ENCODE results near the gene ZC3H12D.
"Not testable (repeated sequence)": the region's sequence is repeated elsewhere in the genome, so short reads cannot be mapped to it uniquely, and the experiment has no call there.

ZC3H12D gene

DNA sequence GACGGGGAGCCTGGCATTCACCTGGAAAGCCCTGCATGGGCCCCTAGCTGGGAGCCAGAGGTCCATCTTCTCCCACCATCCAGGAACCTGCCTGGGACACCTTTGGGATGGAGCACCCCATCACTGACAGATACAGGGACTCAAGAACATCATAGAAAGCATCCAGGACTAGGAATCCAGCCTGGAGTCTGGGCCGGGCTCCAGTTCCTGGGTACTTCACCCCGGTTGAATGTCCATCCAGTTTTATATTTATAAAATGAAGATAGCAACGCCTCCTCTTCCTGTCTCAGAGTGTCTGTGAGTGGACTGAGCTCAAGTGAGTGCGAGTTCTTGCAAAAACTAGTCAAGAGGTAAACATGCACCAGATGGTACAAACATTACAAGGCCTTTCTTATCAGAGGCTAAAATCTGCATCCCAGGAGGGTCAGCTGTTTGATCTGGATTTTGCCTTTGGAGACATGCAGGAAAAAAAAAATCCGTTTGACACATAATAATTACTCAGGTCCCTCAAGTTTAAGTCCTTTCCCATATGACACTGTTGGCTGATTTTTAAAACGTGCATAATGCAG lies 27.4 kb downstream of the ZC3H12D start:
- DNase-seq: no peak

DNA sequence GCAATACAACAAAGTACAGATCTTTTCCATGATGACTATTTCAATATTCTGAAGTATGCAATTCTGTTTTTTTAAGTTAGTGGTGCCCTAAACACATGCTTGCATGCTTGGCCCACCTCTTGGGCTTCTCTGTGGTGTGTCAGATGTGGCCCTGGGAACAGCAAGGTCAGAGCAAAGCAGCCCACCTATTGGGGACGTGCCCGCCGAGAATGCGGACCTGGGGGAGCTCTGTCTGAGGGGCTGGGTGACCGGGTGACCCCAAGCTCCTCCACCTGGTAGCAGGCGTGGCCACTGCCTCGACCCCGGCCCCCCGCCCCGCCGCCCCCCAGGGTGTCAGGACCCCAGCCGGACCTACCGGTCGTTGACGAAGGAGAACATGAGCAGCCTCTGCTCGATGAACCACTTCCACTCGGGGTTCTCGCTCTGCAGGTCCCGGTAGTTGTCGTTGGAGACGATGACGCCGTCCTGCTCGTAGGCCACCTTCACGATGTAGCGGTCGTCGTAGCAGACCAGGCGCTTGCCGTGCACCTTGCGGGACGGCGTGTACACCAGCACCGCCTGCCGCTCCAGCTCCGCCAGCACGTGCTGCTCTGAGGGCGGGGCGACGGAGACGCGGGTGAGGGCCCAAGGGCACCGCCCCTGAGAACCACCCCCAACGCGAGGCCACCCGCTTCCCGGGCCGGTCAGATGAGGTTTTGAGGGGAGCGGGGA lies 28.3 kb downstream of the ZC3H12D start:
- no peak for DNase-seq

DNA sequence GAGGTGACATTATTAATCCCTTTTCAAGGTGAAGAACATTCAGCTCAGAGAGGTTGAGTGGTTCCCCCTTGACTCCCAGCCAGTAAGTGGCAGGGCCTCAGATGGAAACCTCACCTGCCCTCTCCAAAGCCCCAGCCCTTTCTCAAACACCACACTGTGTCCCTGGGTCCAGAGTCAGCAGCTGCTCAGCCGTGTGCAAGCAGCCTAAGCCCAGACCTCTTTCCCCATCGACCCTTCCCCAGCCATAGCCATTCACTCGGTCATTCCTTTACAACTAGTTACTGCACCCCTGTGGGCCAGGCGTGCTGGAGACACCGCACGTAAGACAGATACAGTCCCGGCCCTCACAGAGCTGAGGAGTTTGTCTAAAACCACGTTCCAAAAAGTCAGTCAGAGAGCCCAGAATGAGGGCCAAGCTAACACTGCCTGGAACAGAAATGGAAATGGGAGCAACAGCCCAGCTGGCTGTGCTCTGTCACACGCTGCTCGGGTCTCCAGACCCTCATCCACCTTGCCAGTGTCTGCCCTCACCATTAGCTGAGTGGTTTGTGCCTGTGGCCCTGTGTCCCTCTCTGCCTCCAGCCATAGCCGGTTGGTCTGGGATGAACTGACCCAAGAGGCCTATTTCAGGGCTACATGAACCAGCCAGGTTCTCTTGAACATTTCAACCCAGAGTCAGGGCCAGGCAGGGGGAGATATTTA lies 29.6 kb downstream of the ZC3H12D start:
- DNase-seq: no peak

DNA sequence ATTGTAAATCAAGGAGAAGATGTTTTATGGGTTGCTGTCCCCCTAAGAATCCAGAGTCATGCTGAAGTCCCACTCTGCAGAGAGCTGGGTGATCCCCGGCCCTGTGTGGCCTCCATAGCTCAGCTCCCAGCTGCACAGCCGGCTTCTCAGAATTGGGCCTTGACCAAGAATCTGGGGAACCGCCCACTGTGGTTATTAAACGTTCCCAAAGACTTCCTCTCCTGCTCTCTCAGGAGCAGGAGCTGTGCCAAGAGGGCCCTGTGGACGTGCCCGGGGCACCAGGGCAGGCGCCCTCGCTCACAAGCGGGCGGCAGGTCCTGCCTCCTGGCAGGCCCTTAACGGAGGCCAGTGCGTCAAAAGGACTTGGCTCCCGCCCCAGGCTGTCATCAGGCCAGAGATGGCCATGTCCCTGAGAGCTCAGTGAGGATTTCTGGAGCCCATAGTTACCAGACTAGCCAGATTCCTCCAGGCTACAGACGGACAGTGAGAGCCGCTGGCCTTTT lies 30.4 kb downstream of the ZC3H12D start:
- DNase-seq: peak; percentile 58

DNA sequence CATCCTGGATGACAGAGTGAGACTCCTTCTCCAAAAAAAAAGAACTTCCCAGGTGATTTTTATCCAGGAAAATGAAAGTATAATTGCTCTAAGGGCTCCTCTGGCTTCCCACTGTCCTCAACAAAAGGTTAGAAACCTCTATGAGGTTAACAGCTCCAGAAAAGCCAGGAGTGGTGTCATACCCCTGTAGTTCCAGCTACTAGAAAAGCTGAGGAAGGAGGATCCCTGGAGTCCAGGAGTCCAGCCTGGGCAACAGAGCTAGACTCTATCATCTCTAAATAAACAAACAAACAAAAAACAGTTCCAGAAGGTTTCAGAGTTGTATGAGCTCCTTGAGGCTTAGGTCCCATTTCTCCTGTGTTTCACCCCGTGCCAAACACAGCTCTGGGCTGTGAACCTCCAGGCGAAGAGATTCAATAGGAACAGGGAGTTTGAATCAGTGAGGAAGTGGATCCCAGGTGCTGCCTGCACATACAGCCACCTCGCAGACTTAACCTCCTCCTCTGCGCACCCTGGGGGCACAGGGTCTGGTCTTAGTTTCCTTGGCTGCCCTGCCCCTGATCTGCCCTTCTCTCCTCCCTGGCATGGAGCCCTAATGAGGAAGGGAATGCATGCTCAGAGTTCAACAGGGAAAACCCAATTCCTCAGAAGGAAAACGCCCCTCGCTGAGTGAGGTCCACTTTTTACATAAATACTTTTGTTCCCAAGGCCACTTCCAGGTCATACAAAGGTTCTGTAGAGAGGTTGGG lies 31.0 kb downstream of the ZC3H12D start:
- no peak for DNase-seq

DNA sequence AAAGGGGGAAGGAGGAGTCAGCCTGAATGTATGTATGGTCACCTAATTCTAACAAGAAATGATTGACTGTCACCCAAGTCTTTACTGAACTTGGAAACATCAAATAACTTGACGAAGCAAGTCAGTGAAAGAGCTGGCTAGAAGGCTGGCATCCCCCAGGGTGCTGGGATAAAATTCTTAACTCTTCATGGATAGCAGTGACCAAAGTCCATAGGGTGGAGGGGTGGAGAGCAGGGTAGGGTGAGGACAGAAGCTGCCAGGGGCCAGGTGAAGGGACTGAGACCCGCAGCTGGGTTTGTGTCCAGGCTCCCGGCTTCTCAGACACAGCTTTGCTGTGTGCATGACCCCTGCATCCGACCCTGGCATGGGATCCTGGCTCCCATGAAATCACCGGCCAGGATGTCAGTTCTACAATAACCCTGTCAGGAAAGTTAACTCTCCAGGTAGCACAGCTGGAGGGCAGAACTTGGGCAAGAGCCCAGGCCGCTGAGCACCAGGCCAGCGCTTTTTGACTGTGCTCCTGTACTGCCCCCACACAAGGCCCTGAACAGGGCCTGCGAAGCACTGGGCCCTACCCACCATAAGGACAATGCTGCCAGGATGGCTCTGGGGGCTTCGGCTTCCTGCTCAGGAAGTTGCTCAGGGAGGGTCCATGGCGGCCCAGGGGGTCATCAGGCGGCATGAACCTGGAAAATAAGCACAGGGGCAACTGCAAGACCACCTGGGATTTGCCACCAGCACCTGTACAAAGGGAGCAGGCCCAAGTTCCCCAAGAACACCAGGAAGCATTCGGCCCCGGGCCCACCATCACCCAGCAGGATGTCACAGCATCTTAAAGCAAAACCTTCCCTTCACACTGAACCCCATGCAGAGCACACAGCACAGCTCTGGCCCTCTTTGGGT lies 32.5 kb downstream of the ZC3H12D start:
- no peak for DNase-seq

DNA sequence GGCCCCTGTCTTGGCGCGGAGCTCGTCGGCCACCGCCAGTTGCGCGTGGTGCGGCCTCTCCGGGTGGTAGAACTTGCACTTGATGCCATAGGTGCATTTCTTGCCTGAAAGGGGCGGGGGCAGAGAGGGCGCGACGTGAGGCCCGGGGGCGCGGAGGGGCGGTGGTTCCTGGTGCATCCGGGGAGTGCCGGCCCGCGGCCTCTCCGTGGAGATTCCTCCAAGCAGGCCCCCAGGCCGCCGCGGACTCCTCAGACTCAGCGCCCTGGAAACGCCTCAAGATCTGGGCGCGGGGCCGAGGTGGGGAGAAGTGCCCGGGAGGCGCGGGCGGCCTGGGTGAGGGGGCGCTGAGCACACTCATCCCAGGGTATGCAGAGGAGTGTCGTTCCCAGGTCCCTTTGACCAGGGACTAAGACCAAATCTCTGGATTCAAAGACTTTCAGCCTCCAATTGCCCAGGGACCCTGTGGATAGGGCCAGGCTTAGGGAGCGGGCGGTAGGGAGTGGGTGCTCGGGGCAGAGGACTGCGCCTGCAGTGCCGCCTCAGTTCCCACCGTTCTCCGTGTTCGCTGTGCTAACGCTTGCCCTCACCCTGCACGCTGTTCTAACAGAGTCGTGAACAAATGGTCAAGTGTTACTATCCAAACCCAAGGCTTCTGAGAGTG lies 33.3 kb downstream of the ZC3H12D start:
- no peak for DNase-seq

DNA sequence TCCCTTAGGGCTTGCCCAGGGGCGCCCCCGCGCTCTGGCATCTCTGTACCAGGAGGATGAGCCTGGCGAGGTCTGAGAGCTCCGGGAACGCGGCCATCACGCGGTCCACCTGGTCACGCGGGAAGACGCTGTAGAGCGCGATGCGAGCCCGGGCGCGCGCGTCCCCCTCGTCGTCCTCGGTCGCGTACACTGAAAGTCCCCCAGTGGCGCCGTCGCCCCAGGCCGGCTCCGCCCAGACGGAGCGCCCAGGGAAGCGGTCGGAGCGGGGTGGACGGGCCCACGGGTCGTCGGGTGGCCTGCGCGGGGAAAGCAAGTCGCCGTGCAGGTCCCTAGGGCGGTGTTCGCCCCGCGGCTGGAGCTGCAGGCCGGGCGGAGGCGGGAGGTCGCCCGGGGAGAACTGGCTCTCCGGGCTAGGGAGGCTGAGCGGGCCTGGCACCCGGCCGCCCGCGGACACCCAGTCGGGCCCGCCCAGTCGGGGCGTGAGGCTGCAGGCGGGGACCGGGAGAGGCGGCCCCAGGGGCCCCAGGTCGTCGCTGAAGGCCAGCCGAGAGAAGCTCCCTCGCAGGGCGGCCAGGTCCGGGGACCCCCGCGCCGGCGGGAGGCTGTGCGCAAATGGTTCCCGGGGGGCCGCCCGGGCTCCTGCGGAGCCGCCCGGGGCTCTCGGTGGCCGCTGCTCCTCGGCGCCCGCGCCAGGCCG lies 34.0 kb downstream of the ZC3H12D start:
- DNase-seq: no peak

DNA sequence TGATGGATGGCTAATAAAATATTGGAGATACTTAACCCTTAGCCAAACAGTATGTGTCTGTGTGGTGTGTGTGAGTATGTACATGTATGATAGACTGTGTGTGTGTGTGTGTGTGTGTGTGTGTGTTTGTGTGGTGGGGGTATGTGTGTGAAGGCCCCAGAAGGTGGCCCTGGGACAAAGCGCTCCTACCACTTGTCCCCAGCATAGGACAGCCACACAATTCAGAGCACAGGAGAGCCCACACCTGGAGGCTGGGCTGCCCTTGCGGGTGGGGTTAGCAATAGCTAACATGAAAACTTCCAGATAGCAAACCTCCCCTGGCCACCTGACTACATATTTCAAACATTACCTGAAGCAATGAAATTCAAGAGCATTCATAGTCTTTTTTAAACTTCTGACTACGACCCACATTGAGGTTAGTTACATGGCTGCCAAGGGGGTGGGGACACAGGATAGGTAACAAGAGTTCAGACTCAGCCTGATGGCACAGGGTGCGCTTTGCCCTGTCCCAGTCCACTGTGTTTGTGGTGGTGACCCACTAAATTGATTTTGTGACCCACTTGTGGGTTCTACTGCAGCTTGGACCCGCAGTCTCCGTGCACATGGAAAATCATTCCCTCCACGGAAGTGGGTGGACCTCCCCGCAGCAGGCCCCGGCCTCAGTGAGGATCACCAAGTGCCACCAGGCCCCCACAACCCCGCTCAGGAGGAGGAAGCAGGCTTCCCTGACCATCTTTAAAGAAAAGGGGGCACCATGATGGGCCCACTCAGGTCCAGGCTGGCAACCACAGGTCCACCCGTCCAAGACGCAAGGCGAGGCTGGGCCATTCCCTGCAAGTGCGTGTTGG lies 34.8 kb downstream of the ZC3H12D start:
- DNase-seq: no peak

DNA sequence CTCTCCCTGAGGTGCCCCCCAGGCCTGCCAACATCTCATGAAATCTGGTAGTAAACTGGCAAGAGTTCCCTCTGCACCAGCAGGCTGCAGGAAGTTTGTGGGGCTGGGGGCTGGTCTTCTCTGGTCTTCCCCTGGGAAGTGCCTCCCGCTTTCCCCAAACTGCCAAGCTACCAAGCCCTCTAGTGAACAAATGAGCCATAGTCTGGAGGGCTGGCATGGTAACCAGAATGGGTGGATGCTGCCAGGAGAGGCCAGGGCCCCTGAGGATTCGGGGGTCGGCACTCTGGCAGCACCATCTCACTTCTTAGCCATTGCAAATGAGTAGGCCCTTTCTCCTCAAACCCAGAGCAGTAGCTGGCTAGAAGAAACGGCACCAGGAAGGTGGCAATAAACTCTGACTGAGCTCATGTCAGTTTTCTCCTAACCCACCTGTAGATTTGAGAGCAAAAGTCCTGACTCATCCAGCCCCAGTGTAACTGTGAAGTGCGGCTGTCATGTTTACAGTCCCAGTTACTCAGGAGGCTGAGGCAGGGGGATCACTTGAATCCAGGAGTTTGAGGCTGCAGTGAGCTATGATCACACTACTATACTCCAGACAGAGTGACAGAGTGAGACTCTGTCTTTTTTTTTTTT lies 35.9 kb downstream of the ZC3H12D start:
- DNase-seq: no peak

DNA sequence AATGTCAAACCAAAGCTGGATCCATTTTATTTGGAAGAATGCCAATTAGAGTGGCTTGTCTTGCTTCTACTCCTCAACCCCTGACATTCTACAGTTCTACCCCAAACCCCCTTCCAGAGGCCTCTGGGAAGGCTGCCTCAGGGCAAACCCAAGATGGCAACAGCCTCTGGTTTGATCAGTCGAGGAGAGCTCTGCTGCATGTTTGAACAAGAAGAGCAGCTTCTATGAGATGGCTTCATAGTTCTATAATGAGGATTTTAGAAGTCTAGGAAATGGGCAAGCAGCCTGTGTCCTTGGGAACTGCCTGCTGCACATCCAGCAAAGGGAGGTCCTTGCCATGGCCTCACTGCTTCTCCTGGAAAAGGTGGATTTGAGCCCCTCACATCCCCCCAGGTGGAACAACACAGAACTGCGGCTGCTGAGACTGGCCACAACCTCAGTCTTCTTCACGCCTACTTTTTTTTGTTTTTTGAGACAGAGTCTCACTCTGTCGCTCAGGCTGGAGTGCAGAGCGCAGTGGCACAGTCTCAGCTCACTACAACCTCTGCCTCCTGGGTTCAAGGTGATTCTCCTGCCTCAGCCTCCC lies 37.9 kb downstream of the ZC3H12D start:
- no peak for DNase-seq

DNA sequence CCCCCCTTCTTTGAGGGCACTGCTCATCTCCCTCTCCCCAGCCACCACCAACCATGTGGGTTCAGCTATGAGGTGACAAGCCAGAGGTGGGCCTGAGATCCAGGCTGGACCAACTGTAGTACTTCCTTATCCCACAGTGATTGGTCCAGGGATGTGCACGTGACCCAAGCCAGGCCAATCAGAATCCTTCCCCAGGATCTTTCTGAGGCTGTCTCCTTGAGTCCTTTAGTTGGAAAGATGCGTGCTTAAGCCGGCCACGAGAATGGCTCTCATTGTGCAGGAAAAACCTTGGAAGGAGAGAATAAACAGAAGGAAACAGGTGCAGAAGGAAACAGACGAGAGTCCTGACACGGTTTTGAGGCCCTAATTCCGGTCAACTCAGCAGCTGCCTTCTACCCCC lies 39.2 kb downstream of the ZC3H12D start:
- DNase-seq: no peak

DNA sequence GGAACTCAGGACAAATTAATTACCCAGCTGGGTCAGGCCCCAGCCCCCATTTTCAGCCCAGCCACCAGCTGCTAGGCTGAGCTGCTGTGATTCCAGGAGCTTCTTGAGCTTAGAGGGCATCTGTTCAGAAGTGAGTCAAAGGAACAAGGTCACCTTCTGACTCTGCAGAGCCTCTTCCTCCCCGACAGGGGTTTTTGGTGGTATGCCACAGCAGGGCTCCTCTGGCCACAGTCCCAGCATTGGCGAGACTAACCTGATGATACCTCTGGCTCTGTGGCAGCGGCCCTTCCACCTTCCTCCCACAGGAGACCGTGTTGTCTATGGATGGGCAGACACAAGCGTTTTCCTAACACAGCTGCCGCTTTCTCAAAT lies 39.7 kb downstream of the ZC3H12D start:
- no peak for DNase-seq

DNA sequence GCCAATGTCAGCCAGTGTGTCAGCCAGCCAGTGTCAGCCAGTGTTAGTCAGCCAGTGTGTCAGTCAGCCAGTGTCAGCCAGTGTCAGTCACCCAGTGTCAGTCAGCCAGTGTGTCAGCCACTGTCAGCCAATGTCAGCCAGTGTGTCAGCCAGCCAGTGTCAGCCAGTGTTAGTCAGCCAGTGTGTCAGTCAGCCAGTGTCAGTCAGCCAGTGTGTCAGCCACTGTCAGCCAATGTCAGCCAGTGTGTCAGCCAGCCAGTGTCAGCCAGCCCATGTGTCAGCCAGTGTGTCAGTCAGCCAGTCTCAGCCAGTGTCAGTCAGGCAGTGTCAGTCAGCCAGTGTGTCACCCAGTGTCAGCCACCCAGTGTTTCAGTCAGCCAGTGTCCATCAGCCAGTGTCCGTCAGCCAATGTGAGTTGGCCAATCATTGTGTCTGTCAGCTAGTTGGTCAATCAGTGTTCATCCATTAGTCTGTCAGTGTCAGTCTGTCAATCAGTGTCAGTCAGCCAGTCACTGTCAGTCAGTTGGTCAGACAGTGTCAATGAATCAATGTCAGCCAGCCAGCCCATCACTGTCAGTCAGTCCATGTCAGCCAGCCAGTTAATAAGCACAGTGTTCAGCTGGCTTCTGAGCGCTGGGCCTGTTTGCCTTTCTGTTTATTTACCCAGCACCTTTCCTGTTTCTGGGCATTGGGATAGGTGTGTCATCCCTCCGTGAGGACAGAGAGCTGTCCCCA lies 40.3 kb downstream of the ZC3H12D start:
- not testable (repeated sequence) for DNase-seq

DNA sequence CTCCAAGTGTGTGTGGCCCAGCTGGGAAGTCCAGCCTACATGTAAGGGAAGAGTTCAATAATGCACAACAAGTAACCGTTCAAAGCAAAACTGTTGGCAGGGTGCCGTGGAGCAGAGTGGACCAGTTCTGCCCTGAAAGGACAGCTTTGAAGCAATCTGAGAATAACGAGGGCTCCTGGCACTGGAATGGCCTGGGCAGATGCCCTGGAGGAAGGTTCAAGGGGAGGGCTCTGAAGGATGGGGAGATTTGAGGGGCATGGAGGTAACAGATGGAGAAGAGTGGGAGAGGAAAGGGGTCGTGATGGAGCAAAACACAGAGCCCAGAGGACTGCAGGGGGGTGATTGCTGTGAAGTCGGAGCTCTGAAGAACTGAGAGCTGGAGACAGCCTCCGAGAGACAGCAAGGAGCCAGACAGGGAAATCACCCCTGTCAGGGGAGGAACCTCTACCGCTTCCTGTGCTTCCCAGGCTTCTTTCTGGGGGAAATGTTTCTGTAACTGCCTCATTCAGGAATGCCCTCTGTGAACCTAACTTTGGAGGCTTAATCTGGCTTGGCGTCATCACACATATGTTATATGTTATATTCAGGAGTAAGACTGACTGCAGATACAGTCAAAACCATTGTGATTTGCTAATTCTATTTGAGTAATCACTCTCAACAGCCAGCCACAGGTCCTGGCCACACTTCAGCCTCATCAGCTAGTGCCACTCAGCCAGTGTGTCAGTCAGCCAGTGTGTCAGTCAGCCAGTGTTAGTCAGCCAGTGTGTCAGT lies 41.2 kb downstream of the ZC3H12D start:
- DNase-seq: no peak

DNA sequence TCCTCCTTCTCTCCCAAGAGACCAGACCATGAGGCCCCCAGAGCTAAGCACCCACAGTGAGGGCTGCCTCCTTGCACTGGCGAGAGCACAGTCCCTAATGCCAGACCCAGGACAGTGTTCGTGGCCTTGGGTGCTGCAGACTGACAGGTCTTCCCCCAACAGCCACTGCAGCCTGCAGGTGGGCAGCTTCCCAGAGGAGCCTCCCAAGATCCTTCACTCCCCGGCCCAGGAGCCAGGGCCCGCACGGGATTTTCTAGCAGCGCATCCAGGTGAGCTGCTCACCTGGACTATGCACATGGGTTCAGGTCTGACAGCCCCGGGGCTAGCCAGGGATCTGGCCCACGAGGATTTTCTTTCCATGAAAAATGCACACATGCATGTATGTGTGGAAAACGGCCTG lies 43.1 kb downstream of the ZC3H12D start:
- no peak for DNase-seq
